HepG2 (cell line): ENCODE results near the gene ATP11B. TPM values are rescaled to one million over a fixed set of nuclear protein-coding genes. Genes with fewer than 3 reads are reported as not detected.

Experiments
- ATAC-seq: fragments of 200-7000 bp; cut with Tn5 transposase; 3 replicates; pipeline ENCODE4 v1.9.1; 2020; ENCODE audit warnings: mild to moderate bottlenecking, moderate library complexity
- BruUV-seq: library from RNA; stranded (reverse); fragments of 400-500 nt; replicated peaks from 2 replicates; lab custom pipeline; 2021; lab: Mats Ljungman, UMichigan
- CTCF ChIA-PET: fragments of 300-600 bp; formaldehyde crosslinking; extraction: SDS; loops from one replicate; lab custom pipeline; 2021; ENCODE audit warnings: low total read pairs, inconsistent platforms, low intra/inter-chr PET ratio; lab: Yijun Ruan, JAX
- POLR2A ChIA-PET: fragments of 350-600 bp; sonication (Branson Sonifier 250); formaldehyde crosslinking; loops from one replicate; lab custom pipeline; 2020; ENCODE audit warnings: antibody characterized with exemption, inconsistent platforms; lab: Yijun Ruan, JAX
- DNase-seq: peaks from one replicate; pipeline ENCODE4 v3.0.0-alpha.2; 2015; ENCODE audit warnings: low spot score
- FAIRE-seq: peaks from 3 replicates; lab custom pipeline; 2011; peaks lifted over from hg19 to GRCh38; lab: Jason Lieb, UNC
- H2AFZ ChIP-seq: one replicate; pipeline ENCODE4 v1.6.1; 2011; ENCODE audit warnings: low read length, inconsistent platforms
- H3K27ac ChIP-seq: fragments of 300-600 bp; 3 replicates; pipeline ENCODE4 v1.8.0; 2011; ENCODE audit warnings: mixed run types, mild to moderate bottlenecking, mixed read lengths, low read length, inconsistent platforms; ENCODE audit not compliant: insufficient read depth; ENCODE audit errors: extremely low read length
- H3K27me3 ChIP-seq, 2 experiments: fragments of 200-600 bp in 1 of 2; 2 replicates in 1 of 2; 3 replicates in 1 of 2; pipeline versions ENCODE4 v1.6.0 to v1.8.0; 2011; ENCODE audit warnings: low read length in 2 of 2, mild to moderate bottlenecking in 2 of 2, moderate library complexity in 2 of 2, inconsistent platforms in 1 of 2; ENCODE audit not compliant: insufficient read depth in 2 of 2, control insufficient read depth in 1 of 2
- H3K36me3 ChIP-seq, 2 experiments: fragments of 200-600 bp in 1 of 2; replicated peaks in 1 of 2; 2 replicates in 1 of 2; 3 replicates in 1 of 2; pipeline versions ENCODE4 v1.5.1 to v1.8.0; 2011; ENCODE audit warnings: low read length in 2 of 2, inconsistent platforms in 1 of 2; ENCODE audit not compliant: insufficient read depth in 2 of 2, control insufficient read depth in 1 of 2
- H3K4me1 ChIP-seq: 2 replicates; pipeline ENCODE4 v1.5.1; 2012; ENCODE audit warnings: low read length, inconsistent platforms; ENCODE audit not compliant: insufficient read depth
- H3K4me2 ChIP-seq: 2 replicates; pipeline ENCODE4 v1.6.0; 2011; ENCODE audit warnings: low read depth, low read length, inconsistent platforms
- H3K4me3 ChIP-seq, 3 experiments: fragments of 200-600 bp in 1 of 3; sonication (generic), shearing (Covaris generic) in 1 of 3; replicated peaks in 1 of 3; 2 replicates each; pipeline ENCODE4 v1.5.1; 2011 to 2016; ENCODE audit warnings: low read length in 3 of 3, inconsistent platforms in 2 of 3, low read depth in 2 of 3, mild to moderate bottlenecking in 2 of 3, control low read depth in 1 of 3, mixed read lengths in 1 of 3; ENCODE audit not compliant: insufficient read depth in 1 of 3
- H3K79me2 ChIP-seq: one replicate; pipeline ENCODE4 v1.6.1; 2011; ENCODE audit warnings: low read length, inconsistent platforms; ENCODE audit not compliant: insufficient read depth
- H3K9ac ChIP-seq: 2 replicates; pipeline ENCODE4 v1.6.0; 2011; ENCODE audit warnings: mild to moderate bottlenecking, low read depth, low read length, inconsistent platforms; ENCODE audit not compliant: insufficient read depth
- H3K9me3 ChIP-seq: 2 replicates; pipeline ENCODE4 v1.5.1; 2012; ENCODE audit warnings: mild to moderate bottlenecking, low read length
- H4K20me1 ChIP-seq: 2 replicates; pipeline ENCODE4 v1.6.0; 2011; ENCODE audit warnings: inconsistent platforms, mild to moderate bottlenecking, low read length, moderate library complexity; ENCODE audit not compliant: insufficient read depth
- BATF2 ChIP-seq: sonication (generic); formaldehyde crosslinking; IDR thresholded peaks from 2 replicates; pipeline ENCODE4 v1.8.0; 2022; ENCODE audit warnings: mild to moderate bottlenecking, missing genetic modification reagents, moderate library complexity
- BCL3 ChIP-seq: sonication (generic); formaldehyde crosslinking; IDR thresholded peaks from 2 replicates; pipeline ENCODE4 v1.5.1; 2020; ENCODE audit warnings: mild to moderate bottlenecking, missing genetic modification reagents, moderate library complexity
- CHCHD3 ChIP-seq: sonication (generic); formaldehyde crosslinking; IDR thresholded peaks from 2 replicates; pipeline ENCODE4 v1.8.0; 2022; ENCODE audit warnings: mild to moderate bottlenecking, missing genetic modification reagents, moderate library complexity
- CREBL2 ChIP-seq: sonication (generic); formaldehyde crosslinking; IDR thresholded peaks from 2 replicates; pipeline ENCODE4 v1.8.1; 2023; ENCODE audit warnings: missing genetic modification reagents, mild to moderate bottlenecking, borderline replicate concordance
- HDAC6 ChIP-seq: fragments of 200-600 bp; sonication (generic); IDR thresholded peaks from 2 replicates; pipeline ENCODE4 v1.7.0; 2017; ENCODE audit warnings: mild to moderate bottlenecking, antibody characterized with exemption, low read length, low read depth
- KAT7 ChIP-seq: IDR thresholded peaks from 2 replicates; pipeline ENCODE4 v1.6.1; 2018; ENCODE audit warnings: borderline replicate concordance, missing compliant biosample characterization
- KLF12 ChIP-seq: sonication (generic); formaldehyde crosslinking; IDR thresholded peaks from 2 replicates; pipeline ENCODE4 v1.4.0; 2020; ENCODE audit warnings: missing genetic modification reagents, borderline replicate concordance
- LCORL ChIP-seq, 2 experiments: fragments of 450-650 bp in 1 of 2; sonication (generic) in 1 of 2; formaldehyde crosslinking in 1 of 2; IDR thresholded peaks; 2 replicates each; pipeline versions ENCODE4 v1.5.0 to v1.6.1; 2017 to 2020; ENCODE audit warnings: antibody characterized with exemption in 1 of 2, missing genetic modification reagents in 1 of 2
- NPAS2 ChIP-seq: sonication (generic); formaldehyde crosslinking; IDR thresholded peaks from 2 replicates; pipeline ENCODE4 v1.8.0; 2022; ENCODE audit warnings: mild to moderate bottlenecking, missing genetic modification reagents, borderline replicate concordance
- PHF21A ChIP-seq: sonication (generic); formaldehyde crosslinking; IDR thresholded peaks from 2 replicates; pipeline ENCODE4 v1.5.0; 2020; ENCODE audit warnings: mild to moderate bottlenecking, missing genetic modification reagents
- SIN3B ChIP-seq: fragments of 150-350 bp; IDR thresholded peaks from 2 replicates; pipeline ENCODE4 v1.6.1; 2014; ENCODE audit warnings: low read length
- SKIL ChIP-seq: sonication (generic); formaldehyde crosslinking; IDR thresholded peaks from 2 replicates; pipeline ENCODE4 v1.8.0; 2022; ENCODE audit warnings: missing genetic modification reagents, mild to moderate bottlenecking, moderate library complexity, borderline replicate concordance
- ZFAT ChIP-seq: sonication (generic); formaldehyde crosslinking; conservative IDR thresholded peaks from 2 replicates; pipeline ENCODE4 v1.8.1; 2023; ENCODE audit warnings: missing genetic modification reagents, inconsistent platforms
- ZFP90 ChIP-seq: sonication (generic); formaldehyde crosslinking; IDR thresholded peaks from 2 replicates; pipeline ENCODE4 v1.8.0; 2022; ENCODE audit warnings: missing genetic modification reagents, mild to moderate bottlenecking, inconsistent platforms, borderline replicate concordance
- ZNF17 ChIP-seq: sonication (generic); formaldehyde crosslinking; IDR thresholded peaks from 2 replicates; pipeline ENCODE4 v1.5.0; 2020; ENCODE audit warnings: mild to moderate bottlenecking, missing genetic modification reagents
- ZNF3 ChIP-seq: IDR thresholded peaks from 2 replicates; pipeline ENCODE4 v1.7.0; 2017; ENCODE audit warnings: inconsistent platforms
- ZNF530 ChIP-seq: sonication (generic); formaldehyde crosslinking; IDR thresholded peaks from 2 replicates; pipeline ENCODE4 v1.5.0; 2020; ENCODE audit warnings: low read depth, mild to moderate bottlenecking, missing genetic modification reagents
- ZNF792 ChIP-seq: IDR thresholded peaks from 2 replicates; pipeline ENCODE4 v1.6.1; 2016
- WGBS: methylation state at CpG from one replicate; pipeline ENCODE4 v1.1.6; 2017; ENCODE audit warnings: low lambda C conversion rate; 5-methylcytosine and 5-hydroxymethylcytosine counted together
- in situ Hi-C: cut with HindIII; loops from 2 replicates; pipeline ENCODE4 v1.10.0; 2017; ENCODE audit warnings: low pct_unique_long_range_greater_than_20kb; ENCODE audit not compliant: extremely low pct_ligation_motif_present
- intact Hi-C: fragments of 100-400 bp; cut with micrococcal nuclease; formaldehyde crosslinking; loops from one replicate; pipeline ENCODE4 v1.10.0; 2022; ENCODE audit not compliant: unreplicated experiment
- polyA plus RNA-seq, 8 experiments: library from polyadenylated mRNA; depleted of rRNA in 3 of 8; stranded (reverse) in 7 of 8; unstranded in 1 of 8; fragments of >200 nt; fragmentation: Illumina TruSeq in 4 of 8; extraction: Trizol in 4 of 8; gene quantifications; 2 replicates each; pipeline versions ENCODE4 v1.2.1 to v1.2.3, GENCODE V29; 2011 to 2016; ENCODE audit warnings: low read depth in 4 of 8, missing spikeins in 1 of 8, mixed read lengths in 1 of 8; ENCODE audit not compliant: insufficient read depth in 1 of 8
- total RNA-seq, 5 experiments: library from RNA; depleted of rRNA; stranded (reverse); fragments of >200 nt; fragmentation: Illumina TruSeq; extraction: Trizol; gene quantifications; 2 replicates each; pipeline ENCODE4 v1.2.3, GENCODE V29; 2016; ENCODE audit warnings: low read depth in 1 of 5

The ATP11B gene
- total and polyA plus RNA-seq, 2 of the 13 experiments (the other 11 are each of a cell fraction or from before 2014, with no cell fraction given): 10.1 to 22.9 TPM

GRCh38 chr3:182807061-182807460, 13.8 kb downstream of the ATP11B start (continued):
- no peak for TF ChIP-seq ZFP90
- TF ChIP-seq KLF12 (CRISPR knock-in tag): no peak

- POLR2A ChIA-PET: no interaction called here
- H4K20me1 ChIP-seq: no peaks in the 10 kb centered on the region; the same call in 1 of the 2 replicates
- no peaks in the 10 kb centered on the region for H3K36me3 ChIP-seq
- H3K27me3 ChIP-seq: no peaks in the 10 kb centered on the region
- H3K9ac ChIP-seq: no peak overlapping the region
- no peak overlapping the region for H3K27ac ChIP-seq
- WGBS: 82% methylated on average over 3 of the region's 3 CpGs
- ATAC-seq (no peak), FAIRE-seq (no peak), DNase-seq (no peak)
- no TSS peak for BruUV-seq
- no peak overlapping the region for H3K4me2 ChIP-seq
- no peaks in the 10 kb centered on the region for H3K79me2 ChIP-seq
- CTCF ChIA-PET: no interaction called here
- H2AFZ ChIP-seq: no peak overlapping the region
- H3K9me3 ChIP-seq: no peaks in the 10 kb centered on the region
- intact Hi-C loops (no loop called here), in situ Hi-C loops (no loop called here)
- H3K4me3 ChIP-seq: no peak overlapping the region
- no peaks in the 10 kb centered on the region for H3K4me1 ChIP-seq
- TF ChIP-seq SIN3B: no peak
- TF ChIP-seq ZNF530 (CRISPR knock-in tag): no peak
- no peak for TF ChIP-seq BCL3 (CRISPR knock-in tag)
- TF ChIP-seq ZFAT (CRISPR knock-in tag): no peak
- no peak for TF ChIP-seq PHF21A (CRISPR knock-in tag)
- TF ChIP-seq ZNF3 (CRISPR knock-in tag): no peak
- TF ChIP-seq HDAC6: no peak
- no peak for TF ChIP-seq ZNF17 (CRISPR knock-in tag)
- no peak for TF ChIP-seq KAT7 (CRISPR knock-in tag)
- no peak for TF ChIP-seq SKIL (CRISPR knock-in tag)
- TF ChIP-seq NPAS2 (CRISPR knock-in tag): no peak
- no peak for TF ChIP-seq BATF2
- TF ChIP-seq CREBL2 (CRISPR knock-in tag): no peak
- TF ChIP-seq LCORL (IDR thresholded peaks at IDR 0.05): no peak
- no peak for TF ChIP-seq LCORL (CRISPR knock-in tag; IDR thresholded peaks at IDR 0.05)
- no peak for TF ChIP-seq ZNF792 (CRISPR knock-in tag)
- no peak for TF ChIP-seq CHCHD3 (CRISPR knock-in tag)
Measured at GRCh38 chr3:182808041-182808770, 14.9 kb downstream of the ATP11B start.
